SK-N-SH (cell line): ENCODE results near the gene SREBF2. TPM values are rescaled to one million over a fixed set of nuclear protein-coding genes. Genes with fewer than 3 reads are reported as not detected.

Source experiments
- CTCF ChIA-PET: fragments of 300-600, 350-600 bp; formaldehyde crosslinking; extraction: SDS; loops from one replicate; lab custom pipeline; 2021; lab: Yijun Ruan, JAX
- POLR2A ChIA-PET: fragments of 350-600 bp; sonication (Branson Sonifier 250); formaldehyde crosslinking; extraction: SDS; loops from one replicate; lab custom pipeline; 2020; ENCODE audit warnings: antibody characterized with exemption, inconsistent platforms; lab: Yijun Ruan, JAX
- DNase-seq: peaks from one replicate; pipeline ENCODE4 v3.0.0; 2012
- H2AFZ ChIP-seq: fragments of 200-600 bp; sonication (generic); 2 replicates; pipeline ENCODE4 v1.8.1; 2016; ENCODE audit warnings: antibody characterized with exemption, mild to moderate bottlenecking, low read depth
- H3F3A ChIP-seq: fragments of 200-600 bp; sonication (generic); replicated peaks from 2 replicates; pipeline ENCODE3; 2016; ENCODE audit warnings: antibody characterized with exemption, mild to moderate bottlenecking; ENCODE audit not compliant: insufficient read depth
- H3K27ac ChIP-seq, 2 experiments: fragments of 200-500 bp in 1 of 2; fragments of 200-600 bp in 1 of 2; sonication (Bioruptor generic) in 1 of 2; sonication (generic), shearing (Covaris generic) in 1 of 2; 2 replicates each; pipeline versions ENCODE4 v1.5.1 to v1.6.1; 2014 to 2016; ENCODE audit warnings: low read depth in 2 of 2, inconsistent platforms in 1 of 2, low read length in 1 of 2, mild to moderate bottlenecking in 1 of 2, mixed read lengths in 1 of 2
- H3K27me3 ChIP-seq: fragments of 200-600 bp; sonication (generic), shearing (Covaris generic); 2 replicates; pipeline ENCODE4 v1.6.1; 2016; ENCODE audit warnings: mixed run types; ENCODE audit not compliant: insufficient read depth
- H3K36me3 ChIP-seq, 2 experiments: fragments of 200-500 bp in 1 of 2; fragments of 200-600 bp in 1 of 2; sonication (Bioruptor generic) in 1 of 2; sonication (generic) in 1 of 2; replicated peaks in 1 of 2; 2 replicates each; pipeline versions ENCODE3 to v1.5.1; 2014 to 2016; ENCODE audit warnings: low read length in 1 of 2, mild to moderate bottlenecking in 1 of 2; ENCODE audit not compliant: insufficient read depth in 2 of 2, control insufficient read depth in 1 of 2
- H3K4me1 ChIP-seq, 2 experiments: fragments of 200-500 bp in 1 of 2; fragments of 200-600 bp in 1 of 2; sonication (Bioruptor generic) in 1 of 2; sonication (generic), shearing (Covaris generic) in 1 of 2; 2 replicates each; pipeline versions ENCODE4 v1.5.1 to v1.6.1; 2014 to 2016; ENCODE audit warnings: low read depth in 1 of 2, low read length in 1 of 2, mixed run types in 1 of 2; ENCODE audit not compliant: insufficient read depth in 2 of 2, control insufficient read depth in 1 of 2
- H3K4me2 ChIP-seq: fragments of 200-600 bp; sonication (generic), shearing (Covaris generic); 2 replicates; pipeline ENCODE4 v1.6.1; 2017; ENCODE audit warnings: mixed run types
- H3K4me3 ChIP-seq, 2 experiments: fragments of 200-500 bp in 1 of 2; fragments of 200-600 bp in 1 of 2; sonication (Bioruptor generic) in 1 of 2; sonication (generic), shearing (Covaris generic) in 1 of 2; 2 replicates each; pipeline versions ENCODE4 v1.5.1 to v1.8.1; 2014 to 2016; ENCODE audit warnings: low read depth in 2 of 2, inconsistent platforms in 1 of 2, low read length in 1 of 2, mild to moderate bottlenecking in 1 of 2, mixed read lengths in 1 of 2, moderate library complexity in 1 of 2
- H3K79me2 ChIP-seq: fragments of 200-600 bp; sonication (generic); 2 replicates; pipeline ENCODE4 v1.8.1; 2017; ENCODE audit warnings: mild to moderate bottlenecking; ENCODE audit not compliant: insufficient read depth
- H3K9ac ChIP-seq: fragments of 200-600 bp; sonication (generic); 2 replicates; pipeline ENCODE4 v1.6.1; 2017; ENCODE audit warnings: mixed run types
- H3K9me2 ChIP-seq: fragments of 200-600 bp; sonication (generic); 2 replicates; pipeline ENCODE4 v1.6.1; 2017; ENCODE audit warnings: mixed run types
- H3K9me3 ChIP-seq: fragments of 200-600 bp; sonication (generic); 2 replicates; pipeline ENCODE4 v1.6.1; 2017; ENCODE audit warnings: mixed run types, mild to moderate bottlenecking, moderate library complexity
- H4K20me1 ChIP-seq: fragments of 200-600 bp; sonication (generic); 2 replicates; pipeline ENCODE4 v1.6.1; 2017; ENCODE audit warnings: mild to moderate bottlenecking, mixed run types; ENCODE audit not compliant: insufficient read depth
- EP300 ChIP-seq, 2 experiments: IDR thresholded peaks; 2 replicates each; pipeline versions ENCODE4 v1.4.0 to v1.6.1; 2012; ENCODE audit warnings: borderline replicate concordance in 1 of 2, low read depth in 1 of 2, low read length in 1 of 2
- EZH2phosphoT487 ChIP-seq: fragments of 200-600 bp; sonication (generic); IDR thresholded peaks from 2 replicates; pipeline ENCODE4 v1.6.1; 2017; ENCODE audit warnings: low read depth, mixed run types, mild to moderate bottlenecking, antibody characterized with exemption, moderate library complexity, borderline replicate concordance
- FOXJ3 ChIP-seq: sonication (generic); formaldehyde crosslinking; IDR thresholded peaks from 2 replicates; pipeline ENCODE4 v1.5.1; 2020; ENCODE audit warnings: mild to moderate bottlenecking, missing genetic modification reagents
- GABPA ChIP-seq: IDR thresholded peaks from 2 replicates; pipeline ENCODE4 v1.4.0; 2012; ENCODE audit warnings: low read depth, mild to moderate bottlenecking
- NFIC ChIP-seq: IDR thresholded peaks from 2 replicates; pipeline ENCODE4 v1.4.0; 2012; ENCODE audit warnings: borderline replicate concordance
- POLR2AphosphoS5 ChIP-seq: IDR thresholded peaks from 2 replicates; pipeline ENCODE4 v1.6.1; 2012; ENCODE audit warnings: low read depth, low read length
- RAD21 ChIP-seq: IDR thresholded peaks from 2 replicates; pipeline ENCODE4 v1.6.1; 2012; ENCODE audit warnings: mild to moderate bottlenecking, low read length
- RXRA ChIP-seq: IDR thresholded peaks from 2 replicates; pipeline ENCODE4 v1.4.0; 2012; ENCODE audit warnings: low read depth, mild to moderate bottlenecking, borderline replicate concordance
- SIN3A ChIP-seq: IDR thresholded peaks from 2 replicates; pipeline ENCODE4 v1.6.1; 2012; ENCODE audit warnings: low read depth, mild to moderate bottlenecking, low read length, moderate library complexity, borderline replicate concordance
- SMC3 ChIP-seq: IDR thresholded peaks from 2 replicates; pipeline ENCODE4 v1.6.1; 2012; ENCODE audit warnings: low read depth, low read length, improper control_type of control experiment
- TEAD4 ChIP-seq: IDR thresholded peaks from 2 replicates; pipeline ENCODE4 v1.4.0; 2012; ENCODE audit warnings: mild to moderate bottlenecking, borderline replicate concordance; ENCODE audit not compliant: insufficient read depth
- USF2 ChIP-seq: fragments of 150-350 bp; IDR thresholded peaks from 2 replicates; pipeline ENCODE4 v1.6.1; 2017; ENCODE audit warnings: antibody characterized with exemption, low read length, low read depth, borderline replicate concordance
- WGBS: methylation state at CpG from one replicate; pipeline ENCODE4 v1.1.6; 2017; ENCODE audit warnings: low lambda C conversion rate; 5-methylcytosine and 5-hydroxymethylcytosine counted together
- polyA plus RNA-seq, 3 experiments: library from polyadenylated mRNA; depleted of rRNA; stranded (reverse); fragments of >200 nt; gene quantifications; 2 replicates each; pipeline ENCODE4 v1.2.3, GENCODE V29; 2012
- TF ChIP-seq, protein P1 (sequence below): fragments of 200-600 bp; sonication (generic); IDR thresholded peaks from 2 replicates; pipeline ENCODE4 v1.6.1; 2017; ENCODE audit warnings: antibody characterized with exemption, mild to moderate bottlenecking, moderate library complexity
- TF ChIP-seq, protein P2 (sequence below): IDR thresholded peaks from 2 replicates; pipeline ENCODE4 v1.6.1; 2012; ENCODE audit warnings: mild to moderate bottlenecking, low read depth, low read length, moderate library complexity
- TF ChIP-seq, protein P3 (sequence below): IDR thresholded peaks from 2 replicates; pipeline ENCODE4 v1.4.0; 2012; ENCODE audit warnings: low read depth, borderline replicate concordance
- TF ChIP-seq, protein P4 (sequence below): IDR thresholded peaks from 2 replicates; pipeline ENCODE4 v1.4.0; 2012; ENCODE audit warnings: low read depth, borderline replicate concordance

Gene SREBF2
- polyA plus RNA-seq, 1 of the 3 experiments (the other 2 are of a cell fraction), result 7.5 TPM

GRCh38 chr22:41940832-41941765 lies 108.2 kb downstream of the SREBF2 start:
- POLR2A ChIA-PET, result interaction anchor here (1.4 kb wide), 1 partner anchor 244 kb away, joined by 6 read pairs; no protein-coding TSS in a partner anchor
- Histone ChIP-seq H3K27me3 (no peaks in the 10 kb centered on the region), H3K4me3 (peak overlapping the region in 1 of 2 experiments; percentile 32; a peak in 1 of 4 replicates), H3K27ac (peak overlapping the region in 1 of 2 experiments; percentile 45; a peak in 2 of 4 replicates), H4K20me1 (no peaks in the 10 kb centered on the region), H3K9ac (no peak overlapping the region), H3K4me2 (no peak overlapping the region), H3K9me2 (no peaks in the 10 kb centered on the region), H2AFZ (no peak overlapping the region), H3K4me1 (peaks cover 0 to 11% of the 10 kb centered on the region in 2 experiments; a peak in 1 of 4 replicates), H3K79me2 (peaks cover 6% of the 10 kb centered on the region; the same call in 1 of the 2 replicates), H3K9me3 (no peaks in the 10 kb centered on the region), H3K36me3 (no peaks in the 10 kb centered on the region), H3F3A (peaks cover 11% of the 10 kb centered on the region)
- TF ChIP-seq NFIC (no peak), GABPA (no peak), EZH2phosphoT487 (no peak), EP300 (IDR thresholded peaks at IDR 0.05; ENCODE audit: borderline replicate concordance in 1 of 2, low read depth in 1 of 2, low read length in 1 of 2) (no peak), TEAD4 (no peak), RXRA (no peak), USF2 (no peak), RAD21 (peak; percentile 87), SMC3 (peak; percentile 77), SIN3A (no peak), POLR2AphosphoS5 (no peak), FOXJ3 (CRISPR knock-in tag) (no peak)
- TF ChIP-seq, protein P1, sequence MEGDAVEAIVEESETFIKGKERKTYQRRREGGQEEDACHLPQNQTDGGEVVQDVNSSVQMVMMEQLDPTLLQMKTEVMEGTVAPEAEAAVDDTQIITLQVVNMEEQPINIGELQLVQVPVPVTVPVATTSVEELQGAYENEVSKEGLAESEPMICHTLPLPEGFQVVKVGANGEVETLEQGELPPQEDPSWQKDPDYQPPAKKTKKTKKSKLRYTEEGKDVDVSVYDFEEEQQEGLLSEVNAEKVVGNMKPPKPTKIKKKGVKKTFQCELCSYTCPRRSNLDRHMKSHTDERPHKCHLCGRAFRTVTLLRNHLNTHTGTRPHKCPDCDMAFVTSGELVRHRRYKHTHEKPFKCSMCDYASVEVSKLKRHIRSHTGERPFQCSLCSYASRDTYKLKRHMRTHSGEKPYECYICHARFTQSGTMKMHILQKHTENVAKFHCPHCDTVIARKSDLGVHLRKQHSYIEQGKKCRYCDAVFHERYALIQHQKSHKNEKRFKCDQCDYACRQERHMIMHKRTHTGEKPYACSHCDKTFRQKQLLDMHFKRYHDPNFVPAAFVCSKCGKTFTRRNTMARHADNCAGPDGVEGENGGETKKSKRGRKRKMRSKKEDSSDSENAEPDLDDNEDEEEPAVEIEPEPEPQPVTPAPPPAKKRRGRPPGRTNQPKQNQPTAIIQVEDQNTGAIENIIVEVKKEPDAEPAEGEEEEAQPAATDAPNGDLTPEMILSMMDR, result peak; percentile 65
- TF ChIP-seq, protein P2, sequence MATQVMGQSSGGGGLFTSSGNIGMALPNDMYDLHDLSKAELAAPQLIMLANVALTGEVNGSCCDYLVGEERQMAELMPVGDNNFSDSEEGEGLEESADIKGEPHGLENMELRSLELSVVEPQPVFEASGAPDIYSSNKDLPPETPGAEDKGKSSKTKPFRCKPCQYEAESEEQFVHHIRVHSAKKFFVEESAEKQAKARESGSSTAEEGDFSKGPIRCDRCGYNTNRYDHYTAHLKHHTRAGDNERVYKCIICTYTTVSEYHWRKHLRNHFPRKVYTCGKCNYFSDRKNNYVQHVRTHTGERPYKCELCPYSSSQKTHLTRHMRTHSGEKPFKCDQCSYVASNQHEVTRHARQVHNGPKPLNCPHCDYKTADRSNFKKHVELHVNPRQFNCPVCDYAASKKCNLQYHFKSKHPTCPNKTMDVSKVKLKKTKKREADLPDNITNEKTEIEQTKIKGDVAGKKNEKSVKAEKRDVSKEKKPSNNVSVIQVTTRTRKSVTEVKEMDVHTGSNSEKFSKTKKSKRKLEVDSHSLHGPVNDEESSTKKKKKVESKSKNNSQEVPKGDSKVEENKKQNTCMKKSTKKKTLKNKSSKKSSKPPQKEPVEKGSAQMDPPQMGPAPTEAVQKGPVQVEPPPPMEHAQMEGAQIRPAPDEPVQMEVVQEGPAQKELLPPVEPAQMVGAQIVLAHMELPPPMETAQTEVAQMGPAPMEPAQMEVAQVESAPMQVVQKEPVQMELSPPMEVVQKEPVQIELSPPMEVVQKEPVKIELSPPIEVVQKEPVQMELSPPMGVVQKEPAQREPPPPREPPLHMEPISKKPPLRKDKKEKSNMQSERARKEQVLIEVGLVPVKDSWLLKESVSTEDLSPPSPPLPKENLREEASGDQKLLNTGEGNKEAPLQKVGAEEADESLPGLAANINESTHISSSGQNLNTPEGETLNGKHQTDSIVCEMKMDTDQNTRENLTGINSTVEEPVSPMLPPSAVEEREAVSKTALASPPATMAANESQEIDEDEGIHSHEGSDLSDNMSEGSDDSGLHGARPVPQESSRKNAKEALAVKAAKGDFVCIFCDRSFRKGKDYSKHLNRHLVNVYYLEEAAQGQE, result no peak
- TF ChIP-seq, protein P3, sequence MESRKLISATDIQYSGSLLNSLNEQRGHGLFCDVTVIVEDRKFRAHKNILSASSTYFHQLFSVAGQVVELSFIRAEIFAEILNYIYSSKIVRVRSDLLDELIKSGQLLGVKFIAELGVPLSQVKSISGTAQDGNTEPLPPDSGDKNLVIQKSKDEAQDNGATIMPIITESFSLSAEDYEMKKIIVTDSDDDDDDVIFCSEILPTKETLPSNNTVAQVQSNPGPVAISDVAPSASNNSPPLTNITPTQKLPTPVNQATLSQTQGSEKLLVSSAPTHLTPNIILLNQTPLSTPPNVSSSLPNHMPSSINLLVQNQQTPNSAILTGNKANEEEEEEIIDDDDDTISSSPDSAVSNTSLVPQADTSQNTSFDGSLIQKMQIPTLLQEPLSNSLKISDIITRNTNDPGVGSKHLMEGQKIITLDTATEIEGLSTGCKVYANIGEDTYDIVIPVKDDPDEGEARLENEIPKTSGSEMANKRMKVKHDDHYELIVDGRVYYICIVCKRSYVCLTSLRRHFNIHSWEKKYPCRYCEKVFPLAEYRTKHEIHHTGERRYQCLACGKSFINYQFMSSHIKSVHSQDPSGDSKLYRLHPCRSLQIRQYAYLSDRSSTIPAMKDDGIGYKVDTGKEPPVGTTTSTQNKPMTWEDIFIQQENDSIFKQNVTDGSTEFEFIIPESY, result no peak
- TF ChIP-seq, protein P4, sequence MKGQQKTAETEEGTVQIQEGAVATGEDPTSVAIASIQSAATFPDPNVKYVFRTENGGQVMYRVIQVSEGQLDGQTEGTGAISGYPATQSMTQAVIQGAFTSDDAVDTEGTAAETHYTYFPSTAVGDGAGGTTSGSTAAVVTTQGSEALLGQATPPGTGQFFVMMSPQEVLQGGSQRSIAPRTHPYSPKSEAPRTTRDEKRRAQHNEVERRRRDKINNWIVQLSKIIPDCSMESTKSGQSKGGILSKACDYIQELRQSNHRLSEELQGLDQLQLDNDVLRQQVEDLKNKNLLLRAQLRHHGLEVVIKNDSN, result no peak
- WGBS, result 53% methylated on average over 8 of the region's 13 CpGs
- CTCF ChIA-PET, result interaction anchor here (0.6 to 3.6 kb wide), 29 partner anchors 9 to 318 kb away, joined by 3 to 46 read pairs (median 4); partner anchors contain the start of genes MEI1 and SMIM45
- peak; percentile 78 for DNase-seq
